HTR-8/SVneo (cell line): ENCODE data around the gene AP1G2.
"Not testable (repeated sequence)": the region's sequence is repeated elsewhere in the genome, so short reads cannot be mapped to it uniquely, and the experiment has no call there.

Source experiments
- DNase-seq: peaks from one replicate; pipeline ENCODE4 v3.0.0; 2011; ENCODE audit warnings: low spot score, mixed read lengths; ENCODE audit not compliant: insufficient read length
- FAIRE-seq: peaks from 2 replicates; lab custom pipeline; 2011; peaks lifted over from hg19 to GRCh38; lab: Jason Lieb, UNC

Gene AP1G2

DNA sequence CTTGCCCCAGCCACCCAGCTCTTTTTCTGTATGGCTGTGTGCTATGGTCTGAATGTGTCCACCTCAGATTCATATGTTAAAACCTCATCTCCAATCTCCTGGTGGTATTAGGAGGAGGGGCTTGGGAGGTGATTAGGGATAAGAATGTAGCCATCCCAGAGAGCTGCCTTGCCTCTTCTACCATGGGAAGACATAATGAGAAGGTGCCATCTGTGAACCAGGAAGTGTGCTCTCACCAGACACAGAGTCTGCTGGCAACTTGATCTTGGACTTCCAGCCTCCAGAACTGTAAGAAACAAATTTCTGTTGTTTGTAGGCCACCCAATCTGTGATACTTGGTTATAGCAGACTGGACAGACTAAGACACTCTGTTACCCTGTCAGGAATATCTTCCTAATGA, 33.8 kb upstream of the AP1G2 start:
- DNase-seq: no peak
- FAIRE-seq: no peak

DNA sequence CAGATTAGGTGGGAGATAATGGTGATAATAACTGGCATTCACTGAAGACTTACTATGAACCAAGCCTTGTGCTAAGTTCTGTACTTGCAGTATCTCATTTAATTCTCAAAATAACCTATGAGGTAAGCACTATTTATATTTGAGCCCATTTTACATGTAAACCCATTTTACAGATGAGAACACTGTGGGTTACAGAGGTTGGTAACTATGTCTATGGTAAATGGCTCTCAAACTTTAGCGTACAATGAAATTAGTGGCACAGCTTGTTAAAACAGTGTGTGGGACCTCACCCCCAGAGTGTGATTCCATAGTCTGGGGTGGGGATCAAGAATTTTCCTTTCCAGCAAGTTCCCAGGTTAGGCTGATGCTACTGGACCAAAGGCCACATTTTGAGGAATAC, 33.2 kb upstream of the AP1G2 start:
- FAIRE-seq (no peak), DNase-seq (no peak)

DNA sequence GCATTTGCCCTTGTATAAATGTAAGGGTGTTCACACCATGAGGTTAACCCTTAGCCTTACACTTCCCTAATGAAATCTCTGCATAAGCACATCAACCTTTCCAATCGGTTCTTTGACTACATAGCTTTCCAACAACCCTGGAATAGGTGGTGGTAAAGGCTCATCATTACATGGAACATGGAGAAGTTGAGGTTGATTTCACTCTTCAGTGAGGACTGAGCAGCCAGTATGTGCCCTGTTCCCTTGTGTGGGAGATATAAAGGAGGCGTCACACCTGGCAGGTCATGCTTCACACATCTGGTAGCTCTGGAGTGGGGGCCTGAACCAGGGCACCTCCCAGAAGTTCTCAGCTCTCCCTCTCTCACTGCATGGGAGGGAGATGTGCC, 32.7 kb upstream of the AP1G2 start:
- DNase-seq (no peak), FAIRE-seq (no peak)

GRCh38 chr14:23594191-23594590, 26.6 kb upstream of the AP1G2 start:
- not testable (repeated sequence) for FAIRE-seq

GRCh38 chr14:23590198-23590597, 22.6 kb upstream of the AP1G2 start:
- FAIRE-seq: no peak

More at GRCh38 chr14:23594191-23594590, 26.6 kb upstream of the AP1G2 start:
- DNase-seq: not testable (repeated sequence)

DNA sequence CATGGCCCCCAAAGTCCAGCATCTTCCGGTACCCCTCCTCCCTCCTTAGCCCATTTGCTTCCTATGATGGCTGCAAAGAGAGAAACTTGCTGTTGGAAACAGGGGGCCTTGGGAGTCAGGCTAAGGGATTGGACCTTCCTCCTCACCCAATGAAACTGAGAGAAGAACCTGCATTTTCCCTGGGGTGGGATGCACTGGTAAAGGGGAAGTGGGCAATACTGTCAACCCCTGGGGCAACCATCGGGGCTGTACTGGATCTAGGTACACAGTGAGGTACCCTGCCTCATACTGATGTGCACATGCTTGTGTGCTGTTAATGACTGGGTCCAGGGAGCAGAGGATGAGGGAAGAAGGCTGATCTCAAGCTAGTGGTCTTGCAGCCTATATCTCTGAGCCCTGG, 22.0 kb upstream of the AP1G2 start:
- DNase-seq (no peak), FAIRE-seq (no peak)

More at GRCh38 chr14:23590198-23590597, 22.6 kb upstream of the AP1G2 start:
- DNase-seq: no peak

GRCh38 chr14:23588884-23589598, 21.4 kb upstream of the AP1G2 start:
- DNase-seq (peak; percentile 76), FAIRE-seq (peak; percentile 80)

DNA sequence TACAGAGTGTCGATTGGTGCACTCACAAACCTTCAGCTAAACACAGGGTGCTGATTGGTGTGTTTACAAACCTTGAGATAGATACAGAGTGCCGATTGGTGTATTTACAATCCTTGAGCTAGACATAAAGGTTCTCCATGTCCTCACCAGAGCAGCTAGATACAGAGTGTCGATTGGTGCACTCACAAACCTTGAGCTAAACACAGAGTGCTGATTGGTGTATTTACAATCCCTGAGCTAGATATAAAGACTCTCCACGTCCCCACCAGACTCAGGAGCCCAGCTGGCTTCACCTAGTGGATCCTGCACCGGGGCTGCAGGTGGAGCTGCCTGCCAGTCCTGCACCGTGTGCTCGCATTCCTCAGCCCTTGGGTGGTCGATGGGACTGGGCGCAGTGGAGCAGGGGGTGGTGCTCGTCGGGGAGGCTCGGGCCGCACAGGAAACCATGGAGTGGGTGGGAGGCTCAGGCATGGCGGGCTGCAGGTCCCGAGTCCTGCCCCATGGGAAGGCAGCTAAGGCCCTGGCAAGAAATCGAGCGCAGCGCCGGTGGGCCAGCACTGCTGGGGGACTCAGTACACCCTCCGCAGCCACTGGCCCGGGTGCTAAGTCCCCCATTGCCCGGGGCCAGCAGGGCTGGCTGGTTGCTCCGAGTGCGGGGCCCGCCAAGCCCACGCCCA, 17.1 kb upstream of the AP1G2 start:
- DNase-seq, FAIRE-seq: not testable (repeated sequence)

DNA sequence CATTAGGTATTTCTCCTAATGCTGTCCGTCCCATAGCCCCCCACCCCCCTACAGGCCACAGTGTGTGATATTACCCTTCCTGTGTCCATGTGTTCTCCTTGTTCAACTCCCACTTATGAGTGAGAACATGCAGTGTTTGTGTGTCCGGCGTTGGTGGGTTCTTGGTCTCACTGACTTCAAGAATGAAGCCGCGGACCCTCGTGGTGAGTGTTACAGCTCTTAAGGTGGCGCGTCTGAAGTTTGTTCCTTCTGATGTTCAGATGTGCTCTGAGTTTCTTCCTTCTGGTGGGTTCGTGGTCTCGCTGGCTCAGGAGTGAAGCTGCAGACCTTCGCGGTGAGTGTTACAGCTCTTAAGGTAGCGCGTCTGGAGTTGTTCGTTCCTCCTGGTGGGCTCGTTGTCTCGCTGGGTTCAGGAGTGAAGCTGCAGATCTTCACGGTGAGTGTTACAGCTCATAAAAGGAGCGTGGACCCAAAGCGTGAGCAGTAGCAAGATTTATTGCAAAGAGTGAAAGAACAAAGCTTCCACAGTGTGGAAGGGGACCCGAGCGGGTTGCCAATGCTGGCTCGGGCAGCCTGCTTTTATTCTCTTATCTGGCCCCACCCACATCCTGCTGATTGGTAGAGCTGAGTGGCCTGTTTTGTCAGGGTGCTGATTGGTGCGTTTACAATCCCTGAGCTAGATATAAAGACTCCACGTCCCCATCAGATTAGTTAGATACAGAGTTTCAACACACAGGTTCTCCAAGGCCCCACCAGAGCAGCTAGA, 16.4 kb upstream of the AP1G2 start:
- DNase-seq, FAIRE-seq: not testable (repeated sequence)

DNA sequence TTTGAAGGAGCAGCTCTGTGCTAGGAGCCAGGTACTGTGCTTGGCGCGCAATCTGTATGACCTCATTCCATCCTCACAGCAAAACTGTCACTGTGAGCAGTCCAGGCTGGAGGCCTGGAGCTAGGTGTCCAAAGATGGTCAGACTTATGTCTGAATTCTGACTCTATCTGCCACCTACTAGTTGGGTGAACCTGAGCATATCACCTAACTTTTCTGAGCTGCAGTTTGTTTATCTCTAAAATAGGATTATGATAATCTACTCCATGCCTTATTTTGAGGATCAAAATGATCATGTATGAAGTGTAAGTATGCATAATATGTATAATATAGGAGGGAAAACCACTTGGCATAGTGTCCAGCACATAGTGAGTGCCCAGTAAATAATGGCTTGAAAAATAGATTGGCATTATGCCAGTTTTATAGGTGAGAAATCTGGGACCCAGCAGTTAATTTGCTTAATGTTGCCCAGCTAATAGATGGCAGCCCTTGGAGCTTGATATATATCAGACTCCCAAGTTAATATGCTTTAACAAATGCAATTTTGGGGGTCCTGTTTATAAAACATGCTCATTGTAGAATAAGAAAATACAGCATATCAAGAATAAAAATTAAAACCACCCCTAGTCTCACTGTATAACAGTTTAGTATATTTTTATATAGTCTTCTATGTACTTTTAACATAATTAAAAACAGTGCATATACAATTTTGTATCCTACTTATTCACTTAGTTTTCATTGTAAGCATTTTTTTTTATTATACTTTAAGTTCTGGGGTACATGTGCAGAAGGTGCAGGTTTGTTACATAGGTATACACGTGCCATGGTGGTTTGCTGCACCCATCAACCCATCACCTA, 15.5 kb upstream of the AP1G2 start:
- DNase-seq: no peak
- no peak for FAIRE-seq

DNA sequence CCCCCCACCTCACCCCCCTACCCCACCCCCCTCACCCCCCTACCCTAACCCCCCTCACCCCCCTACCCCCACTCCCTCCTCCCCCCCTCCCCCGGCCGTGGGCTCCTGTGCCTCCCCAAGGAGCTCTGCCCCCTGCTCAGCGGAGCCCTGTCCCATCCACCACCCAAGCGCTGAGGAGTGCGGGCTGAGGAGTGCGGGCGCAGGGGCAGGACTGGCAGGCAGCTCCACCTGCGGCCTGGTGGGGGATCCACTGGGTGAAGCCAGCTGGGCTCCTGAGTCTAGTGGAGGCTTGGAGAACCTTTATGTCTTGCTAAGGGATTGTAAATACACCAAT, 13.3 kb upstream of the AP1G2 start:
- DNase-seq: no peak
- no peak for FAIRE-seq

- DNase-seq (no peak), FAIRE-seq (no peak)
These were observed 12.7 kb upstream of the AP1G2 start for GRCh38 chr14:23580152-23580926.

DNA sequence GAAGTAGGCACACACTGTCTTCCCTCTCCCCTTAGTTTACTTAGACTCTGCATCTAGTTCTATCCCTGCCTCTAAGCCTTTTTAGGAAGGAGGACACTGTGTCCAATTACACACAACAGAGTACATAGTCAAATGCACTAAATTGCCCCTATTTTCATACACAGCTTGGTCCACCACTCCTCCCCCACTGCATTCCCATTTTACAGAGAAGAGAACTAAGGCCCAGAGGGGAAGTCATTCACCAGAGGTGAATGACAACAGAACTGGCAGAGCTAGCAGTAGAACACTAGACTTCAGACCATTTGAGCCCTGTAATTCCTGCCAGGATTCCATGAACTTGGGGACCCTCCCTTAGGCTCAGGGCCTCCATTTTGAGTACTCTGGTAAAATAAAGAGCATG, 12.1 kb upstream of the AP1G2 start:
- DNase-seq: no peak
- no peak for FAIRE-seq

GRCh38 chr14:23579311-23579630, 11.7 kb upstream of the AP1G2 start:
- DNase-seq (no peak), FAIRE-seq (no peak)

GRCh38 chr14:23578560-23579310, 11.1 kb upstream of the AP1G2 start, which contains the start of gene JPH4:
Gene JPH4 (minus strand): TSS chr14:23578790. CDS start chr14:23577453, 1,337 bp downstream.
- DNase-seq (no peak), FAIRE-seq (no peak)

- FAIRE-seq: no peak
- no peak for DNase-seq
These were observed 10.3 kb upstream of the AP1G2 start for GRCh38 chr14:23577710-23578392.

- DNase-seq (no peak), FAIRE-seq (no peak)
These were observed 9.6 kb upstream of the AP1G2 start for GRCh38 chr14:23577004-23577681.
